Central memory CD8-positive, alpha-beta T cell (primary cell): ENCODE data around the gene PTPN12.

Experiments
- ATAC-seq: fragments of 150-1000 bp; cut with Tn5 transposase; replicated peaks from 2 replicates; pipeline ENCODE4 v1.10.0; 2022; ENCODE audit warnings: mild to moderate bottlenecking, moderate FRiP score, moderate number of reproducible peaks; ENCODE audit not compliant: poor library complexity, severe bottlenecking; ENCODE audit errors: extremely low read depth
- DNase-seq, 2 donors: peaks; one replicate each; pipeline ENCODE4 v3.0.0; 2021; ENCODE audit warnings: low spot score in 2 of 2
- H3K27ac Mint-ChIP-seq: one replicate; pipeline ENCODE4 v1.8.0; 2022; ENCODE audit warnings: low read depth, mild to moderate bottlenecking, moderate library complexity, mixed read lengths
- H3K27me3 Mint-ChIP-seq: one replicate; pipeline ENCODE4 v1.8.0; 2022; ENCODE audit warnings: mixed read lengths
- H3K36me3 Mint-ChIP-seq: one replicate; pipeline ENCODE4 v1.8.0; 2022; ENCODE audit warnings: mild to moderate bottlenecking, moderate library complexity, mixed read lengths; ENCODE audit not compliant: insufficient read depth
- H3K4me1 Mint-ChIP-seq: one replicate; pipeline ENCODE4 v1.8.0; 2022; ENCODE audit warnings: mixed read lengths
- H3K4me3 Mint-ChIP-seq: one replicate; pipeline ENCODE4 v1.8.0; 2022; ENCODE audit warnings: mild to moderate bottlenecking, moderate library complexity, mixed read lengths
- H3K9me3 Mint-ChIP-seq: one replicate; pipeline ENCODE4 v1.8.0; 2022; ENCODE audit warnings: mixed read lengths

The PTPN12 gene

DNA sequence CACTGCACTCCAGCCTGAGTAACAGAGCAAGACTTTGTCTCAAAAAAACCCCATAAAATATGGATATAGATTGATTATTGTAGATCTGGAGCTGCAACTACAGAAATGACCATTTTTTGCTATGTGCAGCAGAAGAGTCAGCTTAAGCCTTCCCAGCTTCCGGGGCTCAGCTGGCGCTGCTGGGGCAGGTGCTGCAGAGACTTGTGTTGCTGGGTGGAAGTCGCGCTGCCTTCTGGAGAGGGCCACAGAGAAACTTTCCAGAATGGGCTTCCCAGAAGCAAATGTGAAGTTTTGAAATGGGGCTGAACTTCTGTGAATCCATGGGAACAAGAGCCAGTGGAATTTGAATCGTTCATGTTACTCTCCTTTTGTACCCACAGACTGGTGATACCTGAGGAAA lies 121.8 kb downstream of the PTPN12 start:
- ATAC-seq: no peak
- Mint-ChIP-seq H3K4me3 (no peak overlapping the region), H3K27me3 (no peaks in the 10 kb centered on the region), H3K27ac (no peak overlapping the region), H3K4me1 (no peaks in the 10 kb centered on the region), H3K9me3 (no peaks in the 10 kb centered on the region), H3K36me3 (peaks cover 1% of the 10 kb centered on the region)
- no peak for DNase-seq

DNA sequence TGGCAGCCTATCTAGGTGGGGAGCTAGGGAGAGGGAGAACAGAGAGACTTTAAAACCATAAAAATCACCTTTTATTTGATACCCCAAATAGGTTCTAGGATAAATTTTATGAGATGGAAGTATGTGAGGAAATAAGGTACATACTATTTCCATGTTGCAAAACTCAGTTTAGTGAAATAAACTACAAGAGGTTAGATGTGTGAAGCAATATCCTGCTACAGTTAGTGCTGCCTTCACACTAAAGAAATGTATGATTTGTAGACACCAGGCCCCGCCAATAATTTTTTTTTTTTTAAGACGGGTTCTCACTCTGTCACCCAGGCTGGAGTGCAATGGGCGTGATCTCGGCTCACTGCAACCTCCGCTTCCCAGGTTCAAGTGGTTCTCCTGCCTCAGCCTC lies 124.7 kb downstream of the PTPN12 start:
- DNase-seq (no peak), ATAC-seq (no peak)
- Mint-ChIP-seq H3K9me3 (no peaks in the 10 kb centered on the region), H3K36me3 (peaks cover 1% of the 10 kb centered on the region), H3K27me3 (no peaks in the 10 kb centered on the region), H3K4me3 (no peak overlapping the region), H3K4me1 (no peaks in the 10 kb centered on the region), H3K27ac (no peak overlapping the region)

DNA sequence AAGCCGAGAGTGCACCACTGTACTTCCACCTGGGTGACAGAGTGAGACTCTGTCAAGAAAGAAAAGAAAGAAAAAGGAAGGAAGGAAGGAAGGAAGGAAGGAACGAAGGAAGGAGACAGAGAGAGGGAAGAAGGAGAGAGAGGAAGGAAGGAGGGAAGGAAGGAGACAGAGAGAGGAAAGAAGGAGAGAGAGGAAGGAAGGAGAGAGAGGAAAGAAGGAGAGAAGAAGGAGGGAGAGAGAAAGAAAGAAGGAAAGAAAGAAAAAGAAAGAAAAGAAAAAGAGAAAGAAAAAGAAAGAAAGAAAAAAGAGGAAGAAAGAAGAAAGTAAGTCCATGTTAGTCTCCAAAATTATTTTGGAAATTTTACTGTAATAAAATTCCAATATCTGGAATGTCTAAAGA lies 125.8 kb downstream of the PTPN12 start:
- H3K9me3 Mint-ChIP-seq: no peaks in the 10 kb centered on the region
- H3K4me1 Mint-ChIP-seq: no peaks in the 10 kb centered on the region
- no peak overlapping the region for H3K27ac Mint-ChIP-seq
- no peak for DNase-seq
- H3K4me3 Mint-ChIP-seq: no peak overlapping the region
- H3K27me3 Mint-ChIP-seq: no peaks in the 10 kb centered on the region
- peaks cover 1% of the 10 kb centered on the region for H3K36me3 Mint-ChIP-seq
- no peak for ATAC-seq

DNA sequence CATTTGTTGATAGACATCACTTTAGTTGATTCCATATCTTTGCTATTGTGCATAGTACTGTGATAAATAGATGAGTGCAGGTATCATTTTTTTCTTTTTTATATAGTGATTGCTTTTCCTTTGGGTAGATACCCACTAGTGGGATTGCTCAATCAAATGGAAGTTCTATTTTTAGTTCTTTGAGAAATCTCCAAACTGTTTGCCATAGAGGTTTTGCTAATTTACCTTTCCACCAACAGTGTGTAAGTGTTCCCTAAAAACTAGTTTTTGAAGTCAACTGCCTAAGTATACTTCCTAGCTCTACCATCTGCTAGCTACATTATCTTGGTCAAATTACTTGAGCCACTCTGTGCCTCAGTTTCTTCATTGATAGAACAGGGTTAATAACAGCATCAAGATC lies 127.6 kb downstream of the PTPN12 start:
- DNase-seq (no peak), ATAC-seq (no peak)
- H3K9me3 Mint-ChIP-seq: no peaks in the 10 kb centered on the region
- peaks cover 3% of the 10 kb centered on the region for H3K36me3 Mint-ChIP-seq
- no peak overlapping the region for H3K27ac Mint-ChIP-seq
- no peaks in the 10 kb centered on the region for H3K27me3 Mint-ChIP-seq
- no peaks in the 10 kb centered on the region for H3K4me1 Mint-ChIP-seq
- no peak overlapping the region for H3K4me3 Mint-ChIP-seq

DNA sequence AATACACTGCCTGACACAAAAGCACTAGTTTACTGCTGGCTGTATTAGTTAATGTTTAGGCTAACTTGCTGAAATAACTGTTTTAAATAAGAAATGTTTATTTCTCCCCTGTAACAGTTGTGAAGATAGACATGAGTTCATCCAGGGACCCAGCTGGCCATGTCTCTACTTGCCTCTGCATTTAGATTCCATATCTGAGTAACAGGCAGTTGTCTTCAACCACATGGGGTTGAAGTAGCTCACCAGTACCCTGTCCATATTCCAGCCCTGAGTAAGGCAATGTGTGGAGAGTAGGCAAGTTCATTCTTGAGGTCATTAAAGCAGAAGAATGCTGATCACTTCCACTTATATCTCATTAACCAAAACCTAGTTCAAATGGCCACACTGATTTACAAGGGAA lies 128.1 kb downstream of the PTPN12 start:
- no peak overlapping the region for H3K4me3 Mint-ChIP-seq
- no peaks in the 10 kb centered on the region for H3K4me1 Mint-ChIP-seq
- ATAC-seq: no peak
- peaks cover 3% of the 10 kb centered on the region for H3K36me3 Mint-ChIP-seq
- H3K27me3 Mint-ChIP-seq: no peaks in the 10 kb centered on the region
- no peaks in the 10 kb centered on the region for H3K9me3 Mint-ChIP-seq
- no peak for DNase-seq
- no peak overlapping the region for H3K27ac Mint-ChIP-seq

DNA sequence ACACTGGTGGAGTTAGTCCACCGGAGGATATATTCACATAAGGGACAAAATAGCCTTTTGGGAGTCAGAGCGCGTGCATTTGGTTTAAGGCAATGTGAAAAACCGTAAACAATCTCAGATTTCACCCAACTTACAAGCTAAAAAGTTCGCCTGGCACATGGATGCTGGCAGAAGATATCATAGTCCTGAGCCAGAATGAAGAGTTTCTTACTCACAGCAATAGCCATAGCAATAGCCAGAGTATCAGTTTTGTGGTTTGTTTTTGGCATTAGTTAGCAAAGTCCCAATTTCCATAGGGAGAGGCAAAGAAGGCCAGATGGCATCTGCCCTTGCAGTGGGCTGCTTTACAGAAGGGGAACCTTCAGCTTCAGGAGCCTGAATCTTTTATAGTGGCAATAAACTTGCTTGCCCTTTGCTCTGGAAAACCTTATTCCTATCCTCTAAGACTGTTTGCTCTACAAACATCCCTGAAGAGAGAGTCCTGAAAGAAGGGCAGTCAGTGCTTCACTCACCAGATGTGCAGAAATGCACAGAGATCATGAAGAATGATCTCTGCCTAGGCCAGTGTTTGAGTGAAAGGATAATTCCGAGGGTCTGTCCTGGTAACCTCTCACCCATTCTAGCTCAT lies 130.5 kb downstream of the PTPN12 start:
- H3K4me1 Mint-ChIP-seq: no peaks in the 10 kb centered on the region
- ATAC-seq: no peak
- no peaks in the 10 kb centered on the region for H3K9me3 Mint-ChIP-seq
- no peak overlapping the region for H3K27ac Mint-ChIP-seq
- no peak overlapping the region for H3K4me3 Mint-ChIP-seq
- no peak for DNase-seq
- peaks cover 3% of the 10 kb centered on the region for H3K36me3 Mint-ChIP-seq
- H3K27me3 Mint-ChIP-seq: no peaks in the 10 kb centered on the region

DNA sequence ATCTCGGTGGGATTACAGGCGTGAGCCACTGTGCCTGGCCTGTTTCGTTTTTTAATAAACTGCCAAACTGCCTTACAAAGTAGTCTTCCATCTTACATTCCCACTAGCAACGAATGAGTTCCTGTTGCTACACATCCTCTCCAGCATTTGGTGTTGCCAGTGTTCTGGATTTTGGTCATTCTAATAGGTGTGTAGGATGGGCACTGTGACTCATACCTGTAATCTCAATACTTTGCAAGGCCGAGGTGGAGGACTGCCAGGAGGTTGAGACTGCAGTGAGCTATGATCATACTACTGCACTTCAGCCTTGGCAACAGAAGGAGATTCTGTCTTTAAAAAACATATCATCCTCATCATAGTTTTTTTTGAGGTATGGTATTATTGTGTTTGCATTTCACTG lies 137.8 kb downstream of the PTPN12 start:
- ATAC-seq (no peak), DNase-seq (no peak)
- Mint-ChIP-seq H3K4me1 (no peaks in the 10 kb centered on the region), H3K27me3 (no peaks in the 10 kb centered on the region), H3K27ac (no peak overlapping the region), H3K4me3 (no peak overlapping the region), H3K36me3 (no peaks in the 10 kb centered on the region), H3K9me3 (no peaks in the 10 kb centered on the region)

DNA sequence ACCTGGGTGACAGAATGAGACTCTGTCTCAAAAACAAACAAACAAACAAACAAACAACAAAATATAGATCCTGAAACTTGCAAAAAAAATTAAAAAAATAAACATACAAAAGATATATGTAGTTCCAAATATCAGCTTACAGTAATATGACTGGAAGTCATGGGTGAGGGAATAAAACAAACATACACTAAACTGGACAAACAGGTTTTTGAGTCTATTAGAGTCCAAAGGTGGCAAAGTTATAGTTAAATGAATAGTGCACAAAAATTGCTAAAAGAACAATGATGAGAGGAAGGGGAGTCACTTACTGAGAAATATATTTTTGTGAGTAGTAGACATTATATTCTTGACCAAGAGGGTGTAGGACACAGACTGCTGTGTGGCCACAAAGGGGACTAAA lies 142.5 kb downstream of the PTPN12 start:
- no peaks in the 10 kb centered on the region for H3K9me3 Mint-ChIP-seq
- no peaks in the 10 kb centered on the region for H3K4me1 Mint-ChIP-seq
- no peak for DNase-seq
- H3K36me3 Mint-ChIP-seq: peaks cover 2% of the 10 kb centered on the region
- ATAC-seq: no peak
- no peak overlapping the region for H3K4me3 Mint-ChIP-seq
- H3K27me3 Mint-ChIP-seq: no peaks in the 10 kb centered on the region
- no peak overlapping the region for H3K27ac Mint-ChIP-seq

DNA sequence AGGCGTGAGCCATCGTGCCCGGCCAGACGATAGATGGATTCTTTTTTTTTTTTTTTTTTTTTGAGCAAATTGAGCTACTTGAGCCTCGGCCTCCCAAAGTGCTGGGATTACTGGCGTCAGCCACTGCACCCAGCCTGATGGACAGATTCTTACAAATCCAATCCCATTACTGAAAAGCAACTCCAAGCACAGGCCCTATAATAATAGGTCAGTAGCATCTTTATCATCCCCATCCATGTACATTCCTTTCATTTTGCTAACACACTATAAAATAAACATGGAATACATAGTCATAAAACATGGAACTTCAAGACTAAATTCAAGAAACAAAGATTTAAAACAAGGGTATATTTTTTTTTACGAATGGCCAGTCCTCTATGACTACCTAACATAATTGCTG lies 143.2 kb downstream of the PTPN12 start:
- ATAC-seq: no peak
- Mint-ChIP-seq H3K9me3 (no peaks in the 10 kb centered on the region), H3K27me3 (no peaks in the 10 kb centered on the region), H3K4me3 (no peak overlapping the region), H3K36me3 (peaks cover 2% of the 10 kb centered on the region), H3K4me1 (no peaks in the 10 kb centered on the region), H3K27ac (no peak overlapping the region)
- no peak for DNase-seq

DNA sequence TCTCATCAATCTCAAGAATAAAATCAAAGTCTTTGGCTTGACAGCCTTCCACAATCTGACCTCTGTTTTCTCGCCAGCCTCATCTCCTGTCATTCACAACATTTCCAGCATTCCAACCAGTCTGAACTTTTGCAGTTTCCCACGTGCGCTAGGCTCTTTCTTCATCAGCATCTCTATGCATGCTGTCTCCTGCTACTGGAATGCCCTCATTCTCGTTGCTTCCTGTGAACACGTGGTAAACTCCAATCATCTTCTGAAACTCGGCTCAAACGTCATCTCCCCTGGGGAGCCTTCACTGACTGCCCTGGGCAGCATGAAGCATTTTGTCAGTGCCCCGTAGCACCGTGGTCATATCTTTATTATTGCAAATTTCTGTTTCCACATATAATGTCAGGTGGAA lies 146.9 kb downstream of the PTPN12 start:
- H3K4me1 Mint-ChIP-seq: peaks cover 22% of the 10 kb centered on the region
- no peaks in the 10 kb centered on the region for H3K9me3 Mint-ChIP-seq
- no peak overlapping the region for H3K4me3 Mint-ChIP-seq
- peaks cover 2% of the 10 kb centered on the region for H3K36me3 Mint-ChIP-seq
- no peak overlapping the region for H3K27ac Mint-ChIP-seq
- ATAC-seq: no peak
- DNase-seq: no peak
- no peaks in the 10 kb centered on the region for H3K27me3 Mint-ChIP-seq

DNA sequence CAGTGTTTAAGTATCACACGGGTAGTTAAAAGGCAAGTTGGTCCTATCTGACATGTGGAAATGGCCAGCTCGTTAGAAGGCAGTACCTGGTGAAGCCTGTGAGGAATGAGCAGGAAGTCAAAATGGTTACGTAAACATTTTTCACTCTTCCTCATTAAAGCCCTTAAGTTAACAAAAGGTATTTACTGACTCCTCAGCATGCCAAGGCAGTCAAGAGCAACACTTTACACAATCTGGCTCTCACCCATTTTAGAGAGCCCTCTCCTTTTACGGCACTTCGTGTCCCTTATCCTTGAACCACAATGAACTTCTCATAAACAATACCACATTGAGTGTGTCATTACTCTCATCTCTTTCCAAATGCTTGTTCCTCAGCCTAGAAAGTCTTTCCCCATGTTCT lies 148.1 kb downstream of the PTPN12 start:
- Mint-ChIP-seq H3K4me3 (no peak overlapping the region), H3K27me3 (no peaks in the 10 kb centered on the region), H3K4me1 (peaks cover 22% of the 10 kb centered on the region), H3K36me3 (peaks cover 2% of the 10 kb centered on the region), H3K27ac (no peak overlapping the region), H3K9me3 (no peaks in the 10 kb centered on the region)
- DNase-seq (no peak), ATAC-seq (no peak)

DNA sequence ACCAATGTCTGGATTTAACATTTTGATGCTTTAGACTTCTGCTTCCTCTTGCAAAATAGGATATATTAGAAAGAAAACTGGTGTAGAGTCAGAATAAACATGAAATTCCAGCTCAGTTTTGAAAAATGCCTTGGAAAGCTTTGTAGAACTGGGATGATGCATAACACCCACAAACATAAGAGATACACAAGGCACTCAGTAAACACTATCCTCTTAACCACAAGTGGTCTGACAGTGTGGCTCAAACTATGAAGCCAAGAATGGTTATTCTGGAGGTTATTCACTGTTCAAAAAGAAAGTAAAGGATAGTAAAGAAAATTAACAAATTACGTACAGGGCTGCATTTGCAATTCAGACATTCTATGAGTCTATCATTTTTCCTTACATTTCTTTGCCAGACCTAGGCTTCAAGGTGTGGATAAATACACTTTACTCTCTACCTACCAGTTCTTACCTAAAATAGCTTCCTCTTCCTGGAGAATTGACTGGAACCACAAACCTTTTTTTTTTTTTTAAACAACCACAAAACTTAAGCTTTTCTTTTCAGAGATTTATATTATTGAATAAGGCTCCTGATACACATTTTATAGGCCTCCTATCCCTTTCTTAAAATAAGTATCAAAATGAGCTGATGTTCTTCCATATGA lies 150.1 kb downstream of the PTPN12 start:
- Mint-ChIP-seq H3K27me3 (no peaks in the 10 kb centered on the region), H3K36me3 (no peaks in the 10 kb centered on the region), H3K4me1 (peaks cover 22% of the 10 kb centered on the region), H3K4me3 (no peak overlapping the region), H3K9me3 (no peaks in the 10 kb centered on the region), H3K27ac (peak overlapping the region; percentile 63)
- DNase-seq (no peak), ATAC-seq (no peak)

DNA sequence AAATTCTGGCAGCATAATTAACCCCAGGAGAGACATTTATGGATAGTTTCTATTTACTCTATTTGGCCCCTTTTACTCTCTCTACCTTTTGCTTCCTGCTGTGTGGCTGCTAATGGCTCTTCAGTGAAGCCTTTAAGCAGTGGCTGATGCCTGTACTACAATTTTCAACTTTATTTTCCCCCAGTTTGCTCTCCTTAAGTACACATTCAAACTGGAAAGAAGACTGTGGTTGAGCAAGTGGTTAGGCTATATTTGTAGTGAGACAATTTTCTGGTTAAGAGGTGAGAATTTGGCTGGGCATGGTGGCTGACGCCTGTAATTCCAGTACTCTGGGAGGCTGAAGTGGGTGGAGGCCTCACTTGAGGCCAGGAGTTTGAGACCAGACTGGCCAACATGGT lies 150.7 kb downstream of the PTPN12 start:
- H3K27ac Mint-ChIP-seq: peak overlapping the region; percentile 63
- DNase-seq: no peak

More for the DNA sequence above, 150.7 kb downstream of the PTPN12 start:
- peak; percentile 28 for ATAC-seq
- H3K9me3 Mint-ChIP-seq: no peaks in the 10 kb centered on the region
- H3K4me3 Mint-ChIP-seq: no peak overlapping the region
- peaks cover 22% of the 10 kb centered on the region for H3K4me1 Mint-ChIP-seq
- H3K27me3 Mint-ChIP-seq: no peaks in the 10 kb centered on the region
- H3K36me3 Mint-ChIP-seq: no peaks in the 10 kb centered on the region
